Memory B cell (primary cell): ENCODE results near the gene HHIPL1.
"Not testable (repeated sequence)": the region's sequence is repeated elsewhere in the genome, so short reads cannot be mapped to it uniquely, and the experiment has no call there.

Experiments used
- ATAC-seq: fragments of 150-1000 bp; cut with Tn5 transposase; 2 replicates; pipeline ENCODE4 v1.10.0; 2021; ENCODE audit warnings: low read depth, mild to moderate bottlenecking, moderate library complexity
- DNase-seq, 2 donors: peaks; one replicate each; pipeline ENCODE4 v3.0.0; 2022; ENCODE audit warnings: low spot score in 2 of 2
- H3K27ac Mint-ChIP-seq: one replicate; pipeline ENCODE4 v1.8.0; 2022; ENCODE audit warnings: mild to moderate bottlenecking, moderate library complexity, mixed read lengths
- H3K27me3 Mint-ChIP-seq: one replicate; pipeline ENCODE4 v1.8.0; 2022; ENCODE audit warnings: mixed read lengths
- H3K36me3 Mint-ChIP-seq: one replicate; pipeline ENCODE4 v1.8.0; 2022; ENCODE audit warnings: mild to moderate bottlenecking, mixed read lengths
- H3K4me1 Mint-ChIP-seq: one replicate; pipeline ENCODE4 v1.8.0; 2022; ENCODE audit warnings: mixed read lengths
- H3K4me3 Mint-ChIP-seq: one replicate; pipeline ENCODE4 v1.8.0; 2022; ENCODE audit warnings: mild to moderate bottlenecking, moderate library complexity, mixed read lengths
- H3K9me3 Mint-ChIP-seq: one replicate; pipeline ENCODE4 v1.8.0; 2022; ENCODE audit warnings: mixed read lengths

HHIPL1 gene

GRCh38 chr14:99634443-99634842 lies 10.5 kb upstream of the HHIPL1 start:
- DNase-seq: no peak
- Mint-ChIP-seq H3K9me3 (no peaks in the 10 kb centered on the region), H3K27me3 (peaks cover 19% of the 10 kb centered on the region), H3K4me1 (no peaks in the 10 kb centered on the region), H3K4me3 (no peak overlapping the region), H3K36me3 (no peaks in the 10 kb centered on the region), H3K27ac (no peak overlapping the region)
- ATAC-seq: no peak

DNA sequence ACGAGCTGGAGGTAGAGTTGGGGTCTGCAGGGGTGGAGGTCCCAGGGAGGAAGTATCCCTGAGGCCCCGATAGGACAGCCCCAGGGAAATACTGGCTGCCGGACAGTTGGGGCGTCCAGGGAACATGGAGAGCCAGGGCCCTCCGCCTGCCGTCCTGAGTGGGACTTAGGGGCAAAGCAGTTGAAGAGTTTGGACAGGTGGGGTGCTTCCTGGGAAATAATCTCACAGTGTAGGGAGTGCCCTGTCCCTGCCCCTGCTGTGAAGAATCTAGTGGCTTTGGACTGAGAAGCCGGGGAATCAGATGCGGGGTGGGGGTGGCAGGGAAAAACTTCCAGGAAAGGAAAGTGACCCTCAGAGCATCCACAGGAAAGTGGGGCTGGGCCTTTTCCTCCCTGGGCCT lies 9.8 kb upstream of the HHIPL1 start:
- no peak for DNase-seq
- no peak overlapping the region for H3K4me3 Mint-ChIP-seq
- no peak for ATAC-seq
- H3K9me3 Mint-ChIP-seq: no peaks in the 10 kb centered on the region
- no peak overlapping the region for H3K27ac Mint-ChIP-seq
- H3K4me1 Mint-ChIP-seq: no peaks in the 10 kb centered on the region
- H3K36me3 Mint-ChIP-seq: no peaks in the 10 kb centered on the region
- peaks cover 19% of the 10 kb centered on the region for H3K27me3 Mint-ChIP-seq

- no peak overlapping the region for H3K4me3 Mint-ChIP-seq
- H3K9me3 Mint-ChIP-seq: no peaks in the 10 kb centered on the region
- no peaks in the 10 kb centered on the region for H3K36me3 Mint-ChIP-seq
- DNase-seq (no peak), ATAC-seq (no peak)
- no peaks in the 10 kb centered on the region for H3K4me1 Mint-ChIP-seq
- no peak overlapping the region for H3K27ac Mint-ChIP-seq
- peaks cover 18% of the 10 kb centered on the region for H3K27me3 Mint-ChIP-seq
Measured at GRCh38 chr14:99636487-99636886, 8.4 kb upstream of the HHIPL1 start.

DNA sequence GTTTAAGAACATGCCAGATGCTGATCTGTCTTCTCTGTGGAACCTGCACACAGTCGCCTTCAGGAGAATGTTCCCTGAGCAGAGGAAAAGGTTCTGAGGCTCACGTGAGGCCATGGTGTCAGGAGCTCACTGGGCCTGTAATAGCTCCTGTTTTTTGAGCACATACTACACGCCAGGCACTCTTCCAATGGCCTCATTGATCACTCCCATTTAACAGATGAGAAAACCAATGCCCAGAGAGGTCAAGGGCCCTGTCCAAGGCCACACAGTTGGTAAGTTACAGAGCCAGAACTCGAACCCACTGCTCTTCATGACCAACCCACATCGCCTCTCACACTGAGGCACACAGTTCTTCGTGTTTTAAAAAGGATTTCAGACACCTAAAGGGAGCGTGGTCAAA lies 7.3 kb upstream of the HHIPL1 start:
- Mint-ChIP-seq H3K36me3 (no peaks in the 10 kb centered on the region), H3K27me3 (peaks cover 14% of the 10 kb centered on the region), H3K9me3 (no peaks in the 10 kb centered on the region), H3K4me1 (no peaks in the 10 kb centered on the region), H3K27ac (no peak overlapping the region), H3K4me3 (no peak overlapping the region)
- no peak for ATAC-seq
- no peak for DNase-seq

- not testable (repeated sequence) for DNase-seq, H3K27ac Mint-ChIP-seq, H3K9me3 Mint-ChIP-seq, H3K27me3 Mint-ChIP-seq, H3K36me3 Mint-ChIP-seq, H3K4me1 Mint-ChIP-seq, H3K4me3 Mint-ChIP-seq, ATAC-seq
Measured at GRCh38 chr14:99642771-99643170, 2.2 kb upstream of the HHIPL1 start.

- no peak overlapping the region for H3K4me3 Mint-ChIP-seq
- ATAC-seq (no peak), DNase-seq (no peak)
- H3K36me3 Mint-ChIP-seq: no peaks in the 10 kb centered on the region
- no peaks in the 10 kb centered on the region for H3K4me1 Mint-ChIP-seq
- peaks cover 7% of the 10 kb centered on the region for H3K27me3 Mint-ChIP-seq
- H3K9me3 Mint-ChIP-seq: no peaks in the 10 kb centered on the region
- H3K27ac Mint-ChIP-seq: no peak overlapping the region
Measured at GRCh38 chr14:99643343-99643742, 1.6 kb upstream of the HHIPL1 start.

DNA sequence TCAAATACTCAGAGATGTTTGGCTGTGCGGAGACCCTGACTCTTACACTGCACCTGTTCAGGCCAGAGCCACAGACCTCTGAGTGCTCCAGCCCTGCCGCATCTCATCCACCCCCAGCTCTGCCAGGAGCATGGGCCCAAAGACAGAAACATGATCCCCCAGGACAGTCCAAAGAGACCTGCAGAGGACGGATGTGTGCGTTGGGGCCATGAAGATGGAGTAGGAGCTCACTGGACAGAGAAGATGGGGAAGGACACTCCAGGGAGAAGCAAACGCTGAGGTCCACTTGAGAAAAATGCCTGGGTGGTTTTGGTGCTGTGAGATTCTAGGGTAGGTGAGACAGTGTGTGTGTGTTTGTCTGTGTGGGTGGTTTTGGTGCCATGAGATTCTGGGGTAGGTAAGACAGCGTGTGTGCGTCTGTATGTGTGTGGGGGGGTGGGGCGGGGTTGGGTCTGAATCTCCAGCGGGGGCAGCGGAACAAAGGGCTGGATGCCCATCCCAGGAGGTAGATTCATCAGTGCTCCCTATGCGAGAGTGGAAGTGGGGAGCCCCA lies 818 bp upstream of the HHIPL1 start:
- no peak overlapping the region for H3K27ac Mint-ChIP-seq
- ATAC-seq (no peak), DNase-seq (no peak)
- no peaks in the 10 kb centered on the region for H3K9me3 Mint-ChIP-seq
- H3K27me3 Mint-ChIP-seq: peaks cover 7% of the 10 kb centered on the region
- H3K4me1 Mint-ChIP-seq: no peaks in the 10 kb centered on the region
- no peak overlapping the region for H3K4me3 Mint-ChIP-seq
- no peaks in the 10 kb centered on the region for H3K36me3 Mint-ChIP-seq

DNA sequence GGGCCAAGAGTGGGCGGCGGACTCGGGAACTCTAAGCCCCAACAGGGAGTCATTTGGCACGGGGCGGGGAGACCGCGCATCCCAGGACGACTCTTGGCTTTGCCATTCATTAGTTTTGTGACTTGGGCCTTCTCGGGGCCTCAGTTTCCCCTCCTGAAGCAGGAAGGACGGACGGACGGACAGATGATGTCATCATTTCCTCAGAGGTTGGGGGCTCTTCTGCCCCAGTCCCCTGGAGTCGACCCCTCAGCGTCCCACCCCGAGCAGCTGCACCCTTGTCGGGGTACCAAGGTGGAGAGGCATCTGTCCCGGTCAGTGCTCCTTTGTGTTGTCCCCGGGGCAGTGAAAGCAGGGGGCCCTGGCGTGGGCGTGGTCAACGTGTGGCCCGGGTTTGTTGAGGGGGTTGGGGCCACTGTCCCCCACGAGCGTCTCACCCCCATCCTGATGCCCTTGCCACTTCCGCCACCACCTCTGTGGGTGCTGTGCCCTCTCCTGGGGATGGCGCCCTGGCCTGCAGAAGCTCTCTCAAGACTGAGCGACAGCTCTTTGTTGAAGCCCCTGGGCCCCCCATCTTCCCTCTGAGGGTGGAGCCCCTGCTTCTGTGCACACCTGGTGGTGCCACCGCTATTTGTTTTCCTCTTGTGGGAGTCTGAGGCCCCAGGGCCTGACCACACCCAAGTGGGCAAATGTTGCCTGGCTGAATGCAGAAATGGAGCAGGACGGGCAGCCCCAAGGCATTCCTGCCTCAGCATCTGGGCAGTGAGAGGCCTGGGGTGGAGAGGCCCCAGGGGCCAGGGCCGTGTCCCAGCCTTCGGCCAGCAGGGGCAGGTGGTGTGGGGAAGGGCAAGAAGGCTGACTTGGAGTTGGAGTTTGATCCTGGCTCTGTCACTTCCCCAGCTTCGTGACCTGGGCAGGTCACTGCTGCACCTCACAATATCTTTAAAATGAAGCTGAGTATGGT lies 896 bp downstream of the HHIPL1 start:
- no peaks in the 10 kb centered on the region for H3K9me3 Mint-ChIP-seq
- no peak overlapping the region for H3K27ac Mint-ChIP-seq
- no peaks in the 10 kb centered on the region for H3K4me1 Mint-ChIP-seq
- H3K27me3 Mint-ChIP-seq: peaks cover 9% of the 10 kb centered on the region
- H3K36me3 Mint-ChIP-seq: no peaks in the 10 kb centered on the region
- no peak for DNase-seq
- ATAC-seq: no peak
- H3K4me3 Mint-ChIP-seq: peak overlapping the region; percentile 30

- DNase-seq: no peak
- Mint-ChIP-seq H3K4me3 (no peak overlapping the region), H3K4me1 (no peaks in the 10 kb centered on the region), H3K27ac (no peak overlapping the region), H3K27me3 (peaks cover 16% of the 10 kb centered on the region), H3K9me3 (no peaks in the 10 kb centered on the region), H3K36me3 (no peaks in the 10 kb centered on the region)
- no peak for ATAC-seq
Measured at GRCh38 chr14:99647411-99647810, 2.5 kb downstream of the HHIPL1 start.

- H3K36me3 Mint-ChIP-seq: no peaks in the 10 kb centered on the region
- H3K9me3 Mint-ChIP-seq: no peaks in the 10 kb centered on the region
- ATAC-seq: no peak
- H3K27me3 Mint-ChIP-seq: peaks cover 16% of the 10 kb centered on the region
- H3K4me3 Mint-ChIP-seq: no peak overlapping the region
- no peak for DNase-seq
- no peak overlapping the region for H3K27ac Mint-ChIP-seq
- no peaks in the 10 kb centered on the region for H3K4me1 Mint-ChIP-seq
Measured at GRCh38 chr14:99648027-99648784, 3.3 kb downstream of the HHIPL1 start.

- Mint-ChIP-seq H3K4me1 (no peaks in the 10 kb centered on the region), H3K4me3 (no peak overlapping the region), H3K9me3 (no peaks in the 10 kb centered on the region), H3K36me3 (no peaks in the 10 kb centered on the region), H3K27ac (no peak overlapping the region), H3K27me3 (peaks cover 14% of the 10 kb centered on the region)
- DNase-seq (no peak), ATAC-seq (no peak)
Measured at GRCh38 chr14:99649219-99649618, 4.3 kb downstream of the HHIPL1 start.

- peaks cover 17% of the 10 kb centered on the region for H3K27me3 Mint-ChIP-seq
- no peak for DNase-seq
- no peaks in the 10 kb centered on the region for H3K9me3 Mint-ChIP-seq
- H3K4me3 Mint-ChIP-seq: no peak overlapping the region
- H3K27ac Mint-ChIP-seq: no peak overlapping the region
- no peaks in the 10 kb centered on the region for H3K36me3 Mint-ChIP-seq
- no peaks in the 10 kb centered on the region for H3K4me1 Mint-ChIP-seq
- no peak for ATAC-seq
Measured at GRCh38 chr14:99649643-99650042, 4.7 kb downstream of the HHIPL1 start.

DNA sequence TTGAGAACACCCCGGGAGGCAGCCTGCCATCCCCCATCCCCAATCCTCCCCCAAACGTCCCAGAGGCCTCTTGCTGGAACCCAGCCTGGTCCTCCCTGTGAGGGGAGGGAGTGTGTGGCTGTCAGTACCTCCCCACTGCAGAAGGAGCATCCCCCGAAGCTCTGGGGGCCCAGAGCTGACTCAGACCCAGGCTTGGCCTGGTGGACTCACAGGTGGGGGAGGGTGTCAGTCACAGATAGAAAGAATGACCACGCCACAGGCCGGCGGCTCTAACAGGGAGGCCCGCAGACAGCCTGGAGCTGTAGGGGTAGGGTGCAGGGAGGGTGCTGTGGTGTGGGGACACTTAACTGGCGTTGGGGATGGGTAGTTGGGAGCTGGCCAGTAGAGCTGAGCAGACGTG lies 5.3 kb downstream of the HHIPL1 start:
- ATAC-seq (no peak), DNase-seq (no peak)
- Mint-ChIP-seq H3K27me3 (peaks cover 19% of the 10 kb centered on the region), H3K36me3 (no peaks in the 10 kb centered on the region), H3K4me1 (no peaks in the 10 kb centered on the region), H3K4me3 (no peak overlapping the region), H3K27ac (no peak overlapping the region), H3K9me3 (no peaks in the 10 kb centered on the region)

DNA sequence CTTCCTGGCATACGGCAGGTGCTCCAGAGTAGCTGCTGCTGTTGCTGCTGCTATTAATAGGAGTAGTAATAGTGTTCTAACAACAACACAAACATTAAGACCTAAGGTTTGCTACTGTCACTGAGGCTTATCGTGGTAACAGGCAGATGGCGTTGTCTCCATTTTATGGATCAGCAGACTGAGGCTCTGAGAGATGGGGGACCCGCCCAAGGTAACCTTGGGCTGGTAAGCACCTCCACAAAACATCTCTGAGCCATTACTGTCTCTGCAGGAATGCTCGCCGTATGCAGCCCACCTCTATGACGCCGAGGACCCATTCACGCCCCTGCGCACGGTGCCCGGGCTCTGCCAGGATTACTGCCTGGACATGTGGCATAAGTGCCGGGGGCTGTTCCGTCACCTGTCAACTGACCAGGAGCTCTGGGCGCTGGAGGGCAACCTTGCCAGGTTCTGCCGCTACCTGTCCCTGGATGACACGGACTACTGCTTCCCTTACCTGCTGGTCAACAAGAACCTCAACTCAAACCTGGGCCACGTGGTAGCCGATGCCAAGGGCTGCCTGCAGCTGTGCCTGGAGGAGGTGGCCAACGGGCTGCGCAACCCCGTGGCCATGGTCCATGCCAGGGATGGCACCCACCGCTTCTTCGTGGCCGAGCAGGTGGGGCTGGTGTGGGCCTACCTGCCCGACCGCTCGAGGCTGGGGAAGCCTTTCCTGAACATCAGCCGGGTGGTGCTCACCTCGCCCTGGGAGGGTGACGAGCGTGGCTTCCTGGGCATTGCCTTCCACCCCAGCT lies 7.2 kb downstream of the HHIPL1 start:
- ATAC-seq: no peak
- H3K4me1 Mint-ChIP-seq: no peaks in the 10 kb centered on the region
- peaks cover 2% of the 10 kb centered on the region for H3K9me3 Mint-ChIP-seq
- H3K27me3 Mint-ChIP-seq: peaks cover 21% of the 10 kb centered on the region
- H3K36me3 Mint-ChIP-seq: no peaks in the 10 kb centered on the region
- H3K27ac Mint-ChIP-seq: no peak overlapping the region
- DNase-seq: no peak
- H3K4me3 Mint-ChIP-seq: no peak overlapping the region
